ENCODE measurements around the gene ATP5ME. TPM values are rescaled to one million over a fixed set of nuclear protein-coding genes. Genes with fewer than 3 reads are reported as not detected.

Gene ATP5ME
- total RNA-seq, 1 experiment from 2014 or later: 330 TPM

DNA sequence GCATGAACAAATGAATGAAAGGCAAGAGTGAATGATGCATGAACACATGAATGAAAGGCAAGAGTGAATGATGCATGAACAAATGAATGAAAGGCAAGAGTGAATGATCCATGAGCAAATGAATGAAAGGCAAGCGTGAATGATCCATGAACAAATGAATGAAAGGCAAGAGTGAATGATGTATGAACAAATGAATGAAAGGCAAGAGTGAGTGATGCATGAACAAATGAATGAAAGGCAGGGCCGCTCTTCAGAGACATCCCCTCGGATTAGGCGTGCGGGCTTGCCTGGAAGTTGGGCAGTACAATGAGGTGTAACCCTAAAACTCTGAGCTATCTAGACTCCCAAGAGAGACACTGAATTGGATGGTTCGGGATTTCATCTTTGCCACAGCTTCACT, 35.3 kb upstream of the ATP5ME start (continued):
- TF ChIP-seq ZBTB33 (IDR thresholded peaks at IDR 0.05; ENCODE audit: extremely low read depth, insufficient replicate concordance, low read length): no peak
- no peak for TF ChIP-seq ELF1 (IDR thresholded peaks at IDR 0.05; ENCODE audit: borderline replicate concordance, low read depth)
- TF ChIP-seq ZNF274 (IDR thresholded peaks at IDR 0.05; ENCODE audit: low read depth, low read length): no peak
- TF ChIP-seq MAX (IDR thresholded peaks at IDR 0.05): no peak
- no peak for TF ChIP-seq SP1 (IDR thresholded peaks at IDR 0.05; ENCODE audit: low read depth)
- TF ChIP-seq ZFX (IDR thresholded peaks at IDR 0.05): no peak
- no peak for TF ChIP-seq RAD21 (IDR thresholded peaks at IDR 0.05; ENCODE audit: low read depth)
- TF ChIP-seq SIN3A (IDR thresholded peaks at IDR 0.05; ENCODE audit: low read depth): no peak
- no peak for TF ChIP-seq YY1 (IDR thresholded peaks at IDR 0.05; ENCODE audit: extremely low read depth, insufficient replicate concordance, low read depth, low read length)
- no peak for TF ChIP-seq CEBPB (IDR thresholded peaks at IDR 0.05; ENCODE audit: low read depth)

DNA sequence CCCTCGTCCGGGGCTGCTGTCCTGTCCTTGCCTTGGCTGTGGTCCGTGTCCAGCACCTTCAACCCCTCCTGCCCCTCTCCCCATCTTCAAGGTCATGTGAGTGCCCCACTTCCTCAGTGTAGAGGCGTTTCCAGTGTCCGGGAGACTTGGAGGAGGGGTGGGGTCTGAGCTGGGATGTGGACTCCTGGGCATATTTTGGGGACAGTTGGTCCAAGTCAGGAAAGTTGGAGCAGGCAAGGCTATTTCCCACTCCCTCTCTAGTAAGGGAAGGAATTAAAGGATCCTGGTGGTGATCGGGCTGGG, 34.5 kb upstream of the ATP5ME start:
- CTCF ChIA-PET: no interaction called here
- Histone ChIP-seq H4K20me1 (ENCODE audit: insufficient read depth) (no peaks in the 10 kb centered on the region), H3K27me3 (ENCODE audit: insufficient read depth, low read length) (no peaks in the 10 kb centered on the region), H3K4me2 (ENCODE audit: low read length) (no peak overlapping the region), H3K9me3 (ENCODE audit: control insufficient read depth in 1 of 2, insufficient read depth in 1 of 2, low read depth in 1 of 2, low read length in 2 of 2) (no peaks in the 10 kb centered on the region), H3K9me2 (ENCODE audit: insufficient read depth) (no peaks in the 10 kb centered on the region), H3K4me3 (replicated peaks in 1 of 2; ENCODE audit: low read depth in 1 of 2, low read length in 2 of 2) (no peak overlapping the region), H2AFZ (ENCODE audit: low read depth, low read length, poor library complexity, severe bottlenecking) (no peak overlapping the region), H3K4me1 (ENCODE audit: control insufficient read depth in 1 of 2, insufficient read depth in 2 of 2, low read length in 2 of 2) (peaks cover 3 to 9% of the 10 kb centered on the region in 2 experiments; a peak in 3 of 4 replicates), H3K36me3 (ENCODE audit: control insufficient read depth in 1 of 2, insufficient read depth in 2 of 2, low read length in 2 of 2) (no peaks in the 10 kb centered on the region), H3K9ac (ENCODE audit: low read length) (no peak overlapping the region), H3K27ac (ENCODE audit: low read depth, low read length) (no peak overlapping the region; the same call in 1 of the 2 replicates), H3K79me2 (ENCODE audit: insufficient read depth, low read length) (peaks cover 69% of the 10 kb centered on the region)
- no peak for ATAC-seq
- no peak for DNase-seq (ENCODE audit: low read depth, low spot score)
- TF ChIP-seq REST (IDR thresholded peaks at IDR 0.05; ENCODE audit: low read depth): no peak
- TF ChIP-seq JUND (IDR thresholded peaks at IDR 0.05): no peak
- TF ChIP-seq EZH2phosphoT487 (IDR thresholded peaks at IDR 0.05; ENCODE audit: borderline replicate concordance): no peak
- TF ChIP-seq EGR1 (IDR thresholded peaks at IDR 0.05; ENCODE audit: low read depth): no peak
- TF ChIP-seq YY1 (IDR thresholded peaks at IDR 0.05; ENCODE audit: extremely low read depth, insufficient replicate concordance, low read depth, low read length): no peak
- no peak for TF ChIP-seq ZFX (IDR thresholded peaks at IDR 0.05)
- no peak for TF ChIP-seq CEBPB (IDR thresholded peaks at IDR 0.05; ENCODE audit: low read depth)
- intact Hi-C loops (cut with micrococcal nuclease): no loop called here
- BruUV-seq (replicated peaks): no TSS peak
- RAD21 ChIA-PET (ENCODE audit: low non-redundant PET in 1 of 2, low total read pairs in 2 of 2, uncharacterized antibody in 2 of 2, unreplicated experiment in 2 of 2): no interaction called here
- POLR2A ChIA-PET: no interaction called here
